SK-N-SH (cell line): Measurements from ENCODE around the gene GPATCH4. TPM values are rescaled to one million over a fixed set of nuclear protein-coding genes. Genes with fewer than 3 reads are reported as not detected.

Experiments used
- CTCF ChIA-PET: fragments of 300-600, 350-600 bp; formaldehyde crosslinking; extraction: SDS; loops from one replicate; lab custom pipeline; 2021; lab: Yijun Ruan, JAX
- POLR2A ChIA-PET: fragments of 350-600 bp; sonication (Branson Sonifier 250); formaldehyde crosslinking; extraction: SDS; loops from one replicate; lab custom pipeline; 2020; ENCODE audit warnings: antibody characterized with exemption, inconsistent platforms; lab: Yijun Ruan, JAX
- DNase-seq: peaks from one replicate; pipeline ENCODE4 v3.0.0; 2012
- H2AFZ ChIP-seq: fragments of 200-600 bp; sonication (generic); 2 replicates; pipeline ENCODE4 v1.8.1; 2016; ENCODE audit warnings: antibody characterized with exemption, mild to moderate bottlenecking, low read depth
- H3F3A ChIP-seq: fragments of 200-600 bp; sonication (generic); replicated peaks from 2 replicates; pipeline ENCODE3; 2016; ENCODE audit warnings: antibody characterized with exemption, mild to moderate bottlenecking; ENCODE audit not compliant: insufficient read depth
- H3K27ac ChIP-seq, 2 experiments: fragments of 200-500 bp in 1 of 2; fragments of 200-600 bp in 1 of 2; sonication (Bioruptor generic) in 1 of 2; sonication (generic), shearing (Covaris generic) in 1 of 2; 2 replicates each; pipeline versions ENCODE4 v1.5.1 to v1.6.1; 2014 to 2016; ENCODE audit warnings: low read depth in 2 of 2, inconsistent platforms in 1 of 2, low read length in 1 of 2, mild to moderate bottlenecking in 1 of 2, mixed read lengths in 1 of 2
- H3K27me3 ChIP-seq: fragments of 200-600 bp; sonication (generic), shearing (Covaris generic); 2 replicates; pipeline ENCODE4 v1.6.1; 2016; ENCODE audit warnings: mixed run types; ENCODE audit not compliant: insufficient read depth
- H3K36me3 ChIP-seq, 2 experiments: fragments of 200-500 bp in 1 of 2; fragments of 200-600 bp in 1 of 2; sonication (Bioruptor generic) in 1 of 2; sonication (generic) in 1 of 2; replicated peaks in 1 of 2; 2 replicates each; pipeline versions ENCODE3 to v1.5.1; 2014 to 2016; ENCODE audit warnings: low read length in 1 of 2, mild to moderate bottlenecking in 1 of 2; ENCODE audit not compliant: insufficient read depth in 2 of 2, control insufficient read depth in 1 of 2
- H3K4me1 ChIP-seq, 2 experiments: fragments of 200-500 bp in 1 of 2; fragments of 200-600 bp in 1 of 2; sonication (Bioruptor generic) in 1 of 2; sonication (generic), shearing (Covaris generic) in 1 of 2; 2 replicates each; pipeline versions ENCODE4 v1.5.1 to v1.6.1; 2014 to 2016; ENCODE audit warnings: low read depth in 1 of 2, low read length in 1 of 2, mixed run types in 1 of 2; ENCODE audit not compliant: insufficient read depth in 2 of 2, control insufficient read depth in 1 of 2
- H3K4me2 ChIP-seq: fragments of 200-600 bp; sonication (generic), shearing (Covaris generic); 2 replicates; pipeline ENCODE4 v1.6.1; 2017; ENCODE audit warnings: mixed run types
- H3K4me3 ChIP-seq, 2 experiments: fragments of 200-500 bp in 1 of 2; fragments of 200-600 bp in 1 of 2; sonication (Bioruptor generic) in 1 of 2; sonication (generic), shearing (Covaris generic) in 1 of 2; 2 replicates each; pipeline versions ENCODE4 v1.5.1 to v1.8.1; 2014 to 2016; ENCODE audit warnings: low read depth in 2 of 2, inconsistent platforms in 1 of 2, low read length in 1 of 2, mild to moderate bottlenecking in 1 of 2, mixed read lengths in 1 of 2, moderate library complexity in 1 of 2
- H3K79me2 ChIP-seq: fragments of 200-600 bp; sonication (generic); 2 replicates; pipeline ENCODE4 v1.8.1; 2017; ENCODE audit warnings: mild to moderate bottlenecking; ENCODE audit not compliant: insufficient read depth
- H3K9ac ChIP-seq: fragments of 200-600 bp; sonication (generic); 2 replicates; pipeline ENCODE4 v1.6.1; 2017; ENCODE audit warnings: mixed run types
- H3K9me2 ChIP-seq: fragments of 200-600 bp; sonication (generic); 2 replicates; pipeline ENCODE4 v1.6.1; 2017; ENCODE audit warnings: mixed run types
- H3K9me3 ChIP-seq: fragments of 200-600 bp; sonication (generic); 2 replicates; pipeline ENCODE4 v1.6.1; 2017; ENCODE audit warnings: mixed run types, mild to moderate bottlenecking, moderate library complexity
- H4K20me1 ChIP-seq: fragments of 200-600 bp; sonication (generic); 2 replicates; pipeline ENCODE4 v1.6.1; 2017; ENCODE audit warnings: mild to moderate bottlenecking, mixed run types; ENCODE audit not compliant: insufficient read depth
- CTCF ChIP-seq: fragments of 200-600 bp; sonication (generic); IDR thresholded peaks from 2 replicates; pipeline ENCODE4 v1.6.1; 2017; ENCODE audit warnings: antibody characterized with exemption, mild to moderate bottlenecking, moderate library complexity
- EP300 ChIP-seq, 2 experiments: IDR thresholded peaks; 2 replicates each; pipeline versions ENCODE4 v1.4.0 to v1.6.1; 2012; ENCODE audit warnings: borderline replicate concordance in 1 of 2, low read depth in 1 of 2, low read length in 1 of 2
- EZH2phosphoT487 ChIP-seq: fragments of 200-600 bp; sonication (generic); IDR thresholded peaks from 2 replicates; pipeline ENCODE4 v1.6.1; 2017; ENCODE audit warnings: low read depth, mixed run types, mild to moderate bottlenecking, antibody characterized with exemption, moderate library complexity, borderline replicate concordance
- FOSL2 ChIP-seq: IDR thresholded peaks from 2 replicates; pipeline ENCODE4 v1.4.0; 2012; ENCODE audit warnings: low read depth, mild to moderate bottlenecking, moderate library complexity, borderline replicate concordance
- FOXM1 ChIP-seq: IDR thresholded peaks from 2 replicates; pipeline ENCODE4 v1.4.0; 2012; ENCODE audit warnings: low read depth, mild to moderate bottlenecking
- GATA2 ChIP-seq: sonication (generic); formaldehyde crosslinking; IDR thresholded peaks from 2 replicates; pipeline ENCODE4 v1.5.0; 2020; ENCODE audit warnings: mild to moderate bottlenecking, missing genetic modification reagents
- IRF3 ChIP-seq: fragments of 150-350 bp; IDR thresholded peaks from 2 replicates; pipeline ENCODE4 v1.6.1; 2016; ENCODE audit warnings: mild to moderate bottlenecking, low read depth, low read length
- JUND ChIP-seq: IDR thresholded peaks from 2 replicates; pipeline ENCODE4 v1.4.0; 2012
- MAX ChIP-seq: IDR thresholded peaks from 2 replicates; pipeline ENCODE4 v1.4.0; 2012; ENCODE audit warnings: low read depth
- NFIC ChIP-seq: IDR thresholded peaks from 2 replicates; pipeline ENCODE4 v1.4.0; 2012; ENCODE audit warnings: borderline replicate concordance
- PBX3 ChIP-seq: IDR thresholded peaks from 2 replicates; pipeline ENCODE4; 2012
- POLR2AphosphoS5 ChIP-seq: IDR thresholded peaks from 2 replicates; pipeline ENCODE4 v1.6.1; 2012; ENCODE audit warnings: low read depth, low read length
- RAD21 ChIP-seq: IDR thresholded peaks from 2 replicates; pipeline ENCODE4 v1.6.1; 2012; ENCODE audit warnings: mild to moderate bottlenecking, low read length
- RCOR1 ChIP-seq: fragments of 150-350 bp; IDR thresholded peaks from 2 replicates; pipeline ENCODE4 v1.6.1; 2017; ENCODE audit warnings: antibody characterized with exemption, low read length
- REST ChIP-seq: IDR thresholded peaks from 2 replicates; pipeline ENCODE4 v1.6.1; 2012; ENCODE audit warnings: mild to moderate bottlenecking, low read depth, low read length, moderate library complexity
- SIN3A ChIP-seq: IDR thresholded peaks from 2 replicates; pipeline ENCODE4 v1.6.1; 2012; ENCODE audit warnings: low read depth, mild to moderate bottlenecking, low read length, moderate library complexity, borderline replicate concordance
- TCF12 ChIP-seq: IDR thresholded peaks from 2 replicates; pipeline ENCODE4 v1.4.0; 2012
- TEAD4 ChIP-seq: IDR thresholded peaks from 2 replicates; pipeline ENCODE4 v1.4.0; 2012; ENCODE audit warnings: mild to moderate bottlenecking, borderline replicate concordance; ENCODE audit not compliant: insufficient read depth
- WGBS: methylation state at CpG from one replicate; pipeline ENCODE4 v1.1.6; 2017; ENCODE audit warnings: low lambda C conversion rate; 5-methylcytosine and 5-hydroxymethylcytosine counted together
- polyA plus RNA-seq, 3 experiments: library from polyadenylated mRNA; depleted of rRNA; stranded (reverse); fragments of >200 nt; gene quantifications; 2 replicates each; pipeline ENCODE4 v1.2.3, GENCODE V29; 2012

GPATCH4 gene
- polyA plus RNA-seq, 1 of the 3 experiments (the other 2 are of a cell fraction) = 36.6 TPM

GRCh38 chr1:156566436-156566835 lies 34.8 kb downstream of the GPATCH4 start:
- peaks cover 10% of the 10 kb centered on the region for H3F3A ChIP-seq
- no peak overlapping the region for H3K4me2 ChIP-seq
- H3K9me2 ChIP-seq = no peaks in the 10 kb centered on the region
- H4K20me1 ChIP-seq = peaks cover 4% of the 10 kb centered on the region; the same call in 1 of the 2 replicates
- CTCF ChIA-PET = interaction anchor here (0.9 to 1.3 kb wide), 4 partner anchors 17 to 121 kb away, joined by 3 to 5 read pairs (median 4); no protein-coding TSS in a partner anchor
- TF ChIP-seq FOXM1 = no peak
- no peak for TF ChIP-seq EZH2phosphoT487
- TF ChIP-seq FOSL2 = no peak
- TF ChIP-seq IRF3 = no peak
- TF ChIP-seq RCOR1 = no peak
- POLR2A ChIA-PET = no interaction called here
- H3K79me2 ChIP-seq = peaks cover 26% of the 10 kb centered on the region
- peaks cover 3 to 7% of the 10 kb centered on the region in 2 experiments; a peak in 3 of 4 replicates for H3K4me1 ChIP-seq
- no peak overlapping the region for H3K4me3 ChIP-seq
- H3K36me3 ChIP-seq = peaks cover 14 to 44% of the 10 kb centered on the region in 2 experiments
- no peaks in the 10 kb centered on the region for H3K27me3 ChIP-seq
- no peak overlapping the region for H3K27ac ChIP-seq
- no peaks in the 10 kb centered on the region for H3K9me3 ChIP-seq
- WGBS = 92% methylated on average over 4 of the region's 4 CpGs
- no peak overlapping the region for H2AFZ ChIP-seq
- no peak for DNase-seq
- H3K9ac ChIP-seq = no peak overlapping the region

- Histone ChIP-seq H3K27me3 (no peaks in the 10 kb centered on the region), H3K4me1 (peaks cover 2 to 3% of the 10 kb centered on the region in 2 experiments; a peak in 2 of 4 replicates), H2AFZ (no peak overlapping the region), H3K9ac (no peak overlapping the region), H3K9me2 (no peaks in the 10 kb centered on the region), H3K4me3 (no peak overlapping the region), H3K9me3 (no peaks in the 10 kb centered on the region), H4K20me1 (peaks cover 4% of the 10 kb centered on the region; the same call in 1 of the 2 replicates), H3K36me3 (peaks cover 14 to 45% of the 10 kb centered on the region in 2 experiments), H3F3A (peaks cover 5% of the 10 kb centered on the region), H3K4me2 (no peak overlapping the region), H3K79me2 (peaks cover 17% of the 10 kb centered on the region), H3K27ac (no peak overlapping the region)
- POLR2A ChIA-PET = no interaction called here
- CTCF ChIA-PET = interaction anchor here (0.9 to 1.1 kb wide), 2 partner anchors 16 to 85 kb away, joined by 4 to 5 read pairs; no protein-coding TSS in a partner anchor
- no peak for DNase-seq
- 100% methylated on average over 2 of the region's 2 CpGs for WGBS
- TF ChIP-seq GATA2 (CRISPR knock-in tag) (no peak), EP300 (IDR thresholded peaks at IDR 0.05; ENCODE audit: borderline replicate concordance in 1 of 2, low read depth in 1 of 2, low read length in 1 of 2) (no peak), EZH2phosphoT487 (no peak), CTCF (no peak), TCF12 (no peak), NFIC (no peak), RAD21 (no peak), JUND (no peak), FOSL2 (no peak), MAX (no peak), TEAD4 (no peak), IRF3 (no peak), REST (no peak), PBX3 (no peak), SIN3A (no peak), POLR2AphosphoS5 (no peak)
Observed at GRCh38 chr1:156565519-156565918, 35.8 kb downstream of the GPATCH4 start.
